ENCODE measurements around the gene TBC1D3E.
"Not testable (repeated sequence)": the region's sequence is repeated elsewhere in the genome, so short reads cannot be mapped to it uniquely, and the experiment has no call there.

Gene TBC1D3E

GRCh38 chr17:38127651-38128050, at the start of gene TBC1D3E:
TBC1D3E (plus strand) TSS chr17:38127951; CDS start chr17:38129496, 1,545 bp downstream.
- in situ Hi-C loops (cut with MboI; ENCODE audit: low pct_unique_long_range_greater_than_20kb, low sequenced_read_pairs); DNase-seq: not testable (repeated sequence)

GRCh38 chr17:38087344-38087743, 40.4 kb upstream of the TBC1D3E start:
- in situ Hi-C loops (cut with MboI; ENCODE audit: low pct_unique_long_range_greater_than_20kb, low sequenced_read_pairs); DNase-seq: not testable (repeated sequence)

- in situ Hi-C loops (cut with MboI; ENCODE audit: low pct_unique_long_range_greater_than_20kb, low sequenced_read_pairs); DNase-seq: not testable (repeated sequence)
Observed at GRCh38 chr17:38088120-38088519, 39.6 kb upstream of the TBC1D3E start.

GRCh38 chr17:38094059-38094694, 33.6 kb upstream of the TBC1D3E start:
- DNase-seq; in situ Hi-C loops (cut with MboI; ENCODE audit: low pct_unique_long_range_greater_than_20kb, low sequenced_read_pairs): not testable (repeated sequence)

GRCh38 chr17:38099262-38099661, 28.5 kb upstream of the TBC1D3E start:
- in situ Hi-C loops (cut with MboI; ENCODE audit: low pct_unique_long_range_greater_than_20kb, low sequenced_read_pairs); DNase-seq: not testable (repeated sequence)

GRCh38 chr17:38119829-38120228, 7.9 kb upstream of the TBC1D3E start:
- DNase-seq; in situ Hi-C loops (cut with MboI; ENCODE audit: low pct_unique_long_range_greater_than_20kb, low sequenced_read_pairs): not testable (repeated sequence)

- in situ Hi-C loops (cut with MboI; ENCODE audit: low pct_unique_long_range_greater_than_20kb, low sequenced_read_pairs); DNase-seq: not testable (repeated sequence)
Observed at GRCh38 chr17:38134860-38135259, 7.1 kb downstream of the TBC1D3E start.

Measured in KBM-7 (cell line).